NK-92 treated with Interleukin-12 subunit alpha and Interleukin-12 subunit beta, amount 100 ng/mL, for 24 hours (cell line): ENCODE data around the gene JPH3.

ENCODE experiments used
- DNase-seq: peaks from one replicate; lab custom pipeline; 2025; lab: John Stamatoyannopoulos, UW

Gene JPH3

GRCh38 chr16:87602001-87602775 is at the start of gene JPH3:
JPH3 (plus strand) TSS chr16:87602508; CDS start chr16:87603147, 639 bp downstream.
- DNase-seq = no peak

DNA sequence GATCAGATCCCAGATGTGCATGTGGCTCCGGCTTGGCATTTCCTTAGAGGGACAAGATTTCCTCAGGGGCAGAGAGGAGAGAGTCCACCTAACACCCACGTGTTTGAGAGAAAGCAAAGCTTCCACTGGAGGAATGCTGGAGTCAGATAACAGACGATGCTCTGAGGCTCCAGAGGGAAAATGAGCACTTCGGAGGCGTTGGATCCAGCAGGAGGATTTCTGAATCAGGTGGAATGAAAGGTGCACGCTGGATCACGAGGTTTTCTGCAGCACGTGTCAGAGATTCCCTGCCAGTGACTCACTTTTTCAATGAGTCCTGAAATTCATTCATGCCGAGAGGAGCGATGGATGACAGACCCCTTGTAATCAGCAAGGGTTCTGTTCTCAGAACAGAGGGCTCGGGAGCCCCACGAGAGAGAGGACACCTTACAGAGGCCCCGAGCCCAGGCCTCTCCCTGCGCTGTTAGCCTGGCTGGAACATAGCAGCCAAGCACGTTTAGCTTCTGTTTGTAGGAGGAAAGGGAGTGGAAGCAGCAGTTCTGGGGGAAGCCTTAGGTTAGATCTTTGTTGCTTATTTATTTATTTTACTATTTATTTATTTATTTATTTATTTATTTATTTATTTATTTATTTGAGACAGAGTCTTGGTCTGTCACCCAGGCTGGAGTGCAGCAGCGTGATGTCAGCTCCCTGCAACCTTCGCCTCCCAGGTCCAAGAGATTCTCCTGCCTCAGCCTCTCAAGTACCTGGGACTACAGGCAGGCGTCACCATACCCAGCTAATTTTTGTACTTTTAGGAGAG is 49.3 kb upstream of the JPH3 start:
- DNase-seq = no peak

GRCh38 chr16:87554754-87555427 is 47.4 kb upstream of the JPH3 start:
- DNase-seq = no peak

GRCh38 chr16:87555647-87556046 is 46.7 kb upstream of the JPH3 start:
- DNase-seq = no peak

DNA sequence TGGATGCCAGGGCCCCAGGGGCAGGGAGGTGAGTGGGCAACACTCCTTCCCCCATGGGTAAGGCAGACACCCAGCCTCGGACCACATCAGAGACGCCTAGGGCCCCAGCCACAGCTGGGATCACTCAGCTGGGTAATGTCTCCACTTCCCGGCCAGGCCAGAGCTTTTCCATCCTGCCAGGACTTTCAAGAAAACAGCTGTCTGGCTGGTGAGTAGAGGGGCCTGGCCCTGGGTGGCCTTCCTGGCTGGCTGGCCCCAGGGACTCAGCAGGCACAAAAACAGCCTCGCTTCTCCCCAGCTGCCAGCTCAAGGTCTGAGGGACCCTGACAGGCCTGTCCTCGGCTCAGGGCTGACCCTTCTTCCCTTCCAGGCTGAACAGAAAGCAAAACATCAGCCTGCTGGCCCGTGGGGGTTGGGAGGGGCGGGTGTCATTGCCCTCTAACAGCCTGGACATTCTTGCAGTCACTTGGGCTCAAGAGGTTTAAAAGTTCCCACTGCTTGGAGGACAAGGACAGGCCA is 45.3 kb upstream of the JPH3 start:
- DNase-seq = no peak

DNA sequence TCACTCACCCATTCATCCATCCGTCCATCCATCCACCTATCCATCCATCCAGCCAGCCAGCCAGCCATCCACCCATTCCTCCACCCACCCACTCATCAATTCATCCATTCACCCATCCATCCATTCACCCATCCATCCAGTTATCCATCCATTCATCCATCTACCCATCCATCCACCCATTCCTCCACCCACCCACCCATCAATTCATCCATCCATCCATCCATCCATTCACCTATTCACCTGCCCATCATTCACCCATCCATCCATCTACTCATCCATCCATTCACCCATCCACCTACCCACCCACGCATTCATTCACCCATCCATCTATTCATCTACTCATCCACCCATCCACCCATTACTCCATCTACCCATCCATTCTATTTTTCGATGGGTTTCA is 43.6 kb upstream of the JPH3 start:
- DNase-seq = no peak

GRCh38 chr16:87559945-87560344 is 42.4 kb upstream of the JPH3 start:
- DNase-seq = no peak

- DNase-seq = no peak
Observed at GRCh38 chr16:87560428-87561199, 41.7 kb upstream of the JPH3 start.

GRCh38 chr16:87561200-87562105 is 40.9 kb upstream of the JPH3 start:
- DNase-seq = no peak

GRCh38 chr16:87562201-87562600 is 40.1 kb upstream of the JPH3 start:
- DNase-seq = no peak

- no peak for DNase-seq
Observed at GRCh38 chr16:87563022-87563421, 39.3 kb upstream of the JPH3 start.

- no peak for DNase-seq
Observed at GRCh38 chr16:87563714-87564523, 38.4 kb upstream of the JPH3 start.

- no peak for DNase-seq
Observed at GRCh38 chr16:87564524-87564778, 37.9 kb upstream of the JPH3 start.

DNA sequence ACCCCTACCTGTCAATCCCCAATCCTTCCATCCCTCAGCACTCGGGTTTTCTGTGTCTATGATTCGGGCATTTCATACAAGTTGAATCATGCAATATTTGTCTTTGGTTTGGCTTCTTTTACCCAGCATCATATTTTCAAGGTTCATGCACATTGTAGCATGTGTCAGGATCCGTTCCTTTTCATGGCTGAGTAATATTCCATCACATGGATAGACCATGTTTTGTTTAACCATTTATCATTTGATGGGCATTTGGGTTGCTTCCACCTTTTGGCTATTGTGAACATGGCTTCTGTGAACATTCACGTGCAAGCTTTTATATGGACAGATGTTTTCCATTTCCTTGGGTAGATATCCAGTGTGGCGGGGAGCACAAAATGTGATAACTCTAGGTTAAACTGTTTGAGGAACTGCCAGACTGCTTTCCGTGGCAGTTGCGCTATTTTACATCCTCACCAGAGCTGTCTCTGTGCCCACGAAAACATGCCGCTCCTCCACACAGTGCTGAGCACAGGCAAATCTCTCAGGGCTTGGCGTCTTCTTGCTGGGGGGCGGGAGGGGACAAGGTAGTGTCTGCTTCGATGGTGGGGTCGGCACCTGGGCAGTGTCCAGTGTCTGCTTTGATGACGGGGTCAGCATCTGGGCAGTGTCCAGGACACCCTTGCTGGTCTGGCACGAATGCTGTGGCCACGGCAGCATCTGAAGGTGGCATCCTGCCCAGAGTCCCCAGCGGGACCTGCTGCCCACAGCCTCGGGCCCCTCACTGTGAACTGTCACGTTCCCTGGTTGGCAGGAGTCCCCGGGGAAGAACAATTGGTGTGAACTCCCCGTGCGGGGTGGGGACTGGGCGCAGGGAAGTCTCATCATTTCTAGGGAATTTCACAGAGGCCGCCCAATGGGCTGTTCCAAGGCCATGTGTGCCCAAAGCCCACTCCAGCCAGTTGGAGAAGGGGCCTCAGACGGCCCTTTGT is 32.4 kb upstream of the JPH3 start:
- no peak for DNase-seq

DNA sequence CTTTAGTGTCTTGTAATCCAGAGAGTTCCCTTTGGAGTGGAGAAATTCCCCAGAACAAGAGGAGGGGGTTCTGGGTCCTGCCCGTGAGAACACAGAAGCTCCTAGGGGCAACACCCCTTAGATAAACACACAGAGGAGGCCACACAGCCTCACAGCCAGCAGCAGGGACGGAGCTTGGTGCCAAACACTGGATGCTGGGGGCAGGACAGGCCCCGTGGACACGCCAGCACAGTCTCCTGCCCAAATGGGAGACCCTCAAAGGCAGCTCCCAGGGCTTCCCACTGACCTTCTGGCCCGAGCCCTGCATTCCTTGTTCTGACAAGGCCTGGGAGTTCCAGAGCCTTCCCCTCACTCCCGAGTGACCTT is 31.8 kb upstream of the JPH3 start:
- DNase-seq = no peak

GRCh38 chr16:87570938-87571867 is 31.1 kb upstream of the JPH3 start:
- no peak for DNase-seq

GRCh38 chr16:87571868-87572244 is 30.5 kb upstream of the JPH3 start:
- DNase-seq = no peak

- DNase-seq = no peak
Observed at GRCh38 chr16:87572959-87573358, 29.3 kb upstream of the JPH3 start.
